ENCODE measurements around the gene TTLL7.

DNA sequence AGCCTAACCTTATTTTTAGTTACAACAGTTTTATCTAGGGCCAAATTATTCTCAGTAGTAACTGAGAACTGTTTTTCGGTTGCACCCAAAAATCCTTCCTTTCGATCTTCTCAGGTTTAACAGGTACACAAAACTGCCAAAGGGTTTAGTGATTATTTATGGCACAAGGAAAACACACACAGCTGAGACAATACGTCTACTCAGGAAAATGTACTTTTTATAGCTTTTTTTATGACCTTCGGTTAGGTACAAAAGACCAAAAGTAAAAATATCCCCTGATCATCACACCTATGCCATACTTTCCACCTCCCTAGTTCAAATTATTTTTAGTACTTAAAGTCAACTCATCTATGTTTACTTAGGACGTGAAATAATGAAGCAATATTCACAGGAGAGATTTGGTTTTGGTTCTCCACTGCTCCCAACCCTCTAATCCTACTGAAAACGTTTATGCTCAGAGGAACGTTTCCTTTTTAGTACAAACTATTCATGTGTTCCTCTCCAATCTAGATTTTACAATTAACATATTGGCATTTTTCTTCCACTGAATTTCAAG is 48.7 kb downstream of the TTLL7 start:
- TF ChIP-seq CBX5 (IDR thresholded peaks at IDR 0.05; ENCODE audit: borderline replicate concordance, low read depth) (no peak), CTBP1 (IDR thresholded peaks at IDR 0.05; ENCODE audit: borderline replicate concordance) (no peak), ZBTB11 (CRISPR knock-in tag; IDR thresholded peaks at IDR 0.05) (no peak), SPI1 (IDR thresholded peaks at IDR 0.05; ENCODE audit: borderline replicate concordance, low read depth, low read length) (no peak), ZFP30 (CRISPR knock-in tag; IDR thresholded peaks at IDR 0.05; ENCODE audit: borderline replicate concordance) (no peak), ZFP36 (IDR thresholded peaks at IDR 0.05; ENCODE audit: low read depth, low read length, partially characterized antibody) (no peak), IRF2 (CRISPR knock-in tag; IDR thresholded peaks at IDR 0.05) (no peak), ZNF354B (CRISPR knock-in tag; IDR thresholded peaks at IDR 0.05) (no peak)
